ENCODE results near the gene MYNN.

DNA sequence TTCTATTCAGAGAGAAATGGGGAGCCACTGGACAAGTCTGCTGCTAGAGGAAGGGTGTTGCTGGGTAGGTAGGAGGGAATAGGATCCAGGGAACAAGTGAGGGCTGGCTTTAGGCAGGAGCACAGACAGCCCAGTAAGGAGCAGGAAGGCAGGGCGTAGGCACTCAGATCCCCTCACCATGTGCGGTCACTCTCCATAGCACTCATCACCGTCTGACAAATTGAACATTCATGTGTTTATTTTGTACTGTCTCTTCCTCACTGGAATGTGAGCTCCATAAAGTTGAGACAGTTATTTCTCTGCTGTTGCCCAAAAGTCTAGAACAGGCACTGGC is 63.7 kb downstream of the MYNN start:
- TF ChIP-seq, protein P1, sequence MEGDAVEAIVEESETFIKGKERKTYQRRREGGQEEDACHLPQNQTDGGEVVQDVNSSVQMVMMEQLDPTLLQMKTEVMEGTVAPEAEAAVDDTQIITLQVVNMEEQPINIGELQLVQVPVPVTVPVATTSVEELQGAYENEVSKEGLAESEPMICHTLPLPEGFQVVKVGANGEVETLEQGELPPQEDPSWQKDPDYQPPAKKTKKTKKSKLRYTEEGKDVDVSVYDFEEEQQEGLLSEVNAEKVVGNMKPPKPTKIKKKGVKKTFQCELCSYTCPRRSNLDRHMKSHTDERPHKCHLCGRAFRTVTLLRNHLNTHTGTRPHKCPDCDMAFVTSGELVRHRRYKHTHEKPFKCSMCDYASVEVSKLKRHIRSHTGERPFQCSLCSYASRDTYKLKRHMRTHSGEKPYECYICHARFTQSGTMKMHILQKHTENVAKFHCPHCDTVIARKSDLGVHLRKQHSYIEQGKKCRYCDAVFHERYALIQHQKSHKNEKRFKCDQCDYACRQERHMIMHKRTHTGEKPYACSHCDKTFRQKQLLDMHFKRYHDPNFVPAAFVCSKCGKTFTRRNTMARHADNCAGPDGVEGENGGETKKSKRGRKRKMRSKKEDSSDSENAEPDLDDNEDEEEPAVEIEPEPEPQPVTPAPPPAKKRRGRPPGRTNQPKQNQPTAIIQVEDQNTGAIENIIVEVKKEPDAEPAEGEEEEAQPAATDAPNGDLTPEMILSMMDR (IDR thresholded peaks at IDR 0.05 in 2 of 3, conservative IDR thresholded peaks at IDR 0.05 in 1 of 3; ENCODE audit: borderline replicate concordance in 1 of 3, insufficient read depth in 1 of 3, low read depth in 2 of 3, low read length in 2 of 3): no peak
- TF ChIP-seq SIN3A (IDR thresholded peaks at IDR 0.05; ENCODE audit: low read depth) (no peak), CEBPB (IDR thresholded peaks at IDR 0.05; ENCODE audit: low read depth) (no peak), ZNF274 (IDR thresholded peaks at IDR 0.05; ENCODE audit: low read depth, low read length) (no peak), ZFX (IDR thresholded peaks at IDR 0.05) (no peak), POLR2A (IDR thresholded peaks at IDR 0.05; ENCODE audit: borderline replicate concordance, extremely low read depth, insufficient read depth, insufficient read length) (no peak), POLR2AphosphoS5 (IDR thresholded peaks at IDR 0.05; ENCODE audit: low read depth, low read length) (no peak), YY1 (IDR thresholded peaks at IDR 0.05; ENCODE audit: extremely low read depth, insufficient replicate concordance, low read depth, low read length) (no peak), SP1 (IDR thresholded peaks at IDR 0.05; ENCODE audit: low read depth) (no peak), EGR1 (IDR thresholded peaks at IDR 0.05; ENCODE audit: low read depth) (no peak), CBX3 (IDR thresholded peaks at IDR 0.05; ENCODE audit: low read depth) (no peak), EZH2 (IDR thresholded peaks at IDR 0.05) (no peak), JUND (IDR thresholded peaks at IDR 0.05) (no peak)
- TF ChIP-seq, protein P2, sequence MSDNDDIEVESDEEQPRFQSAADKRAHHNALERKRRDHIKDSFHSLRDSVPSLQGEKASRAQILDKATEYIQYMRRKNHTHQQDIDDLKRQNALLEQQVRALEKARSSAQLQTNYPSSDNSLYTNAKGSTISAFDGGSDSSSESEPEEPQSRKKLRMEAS (IDR thresholded peaks at IDR 0.05): no peak
